ENCODE measurements around the gene HSPA14. TPM values are rescaled to one million over a fixed set of nuclear protein-coding genes. Genes with fewer than 3 reads are reported as not detected.
"Not testable (repeated sequence)": the region's sequence is repeated elsewhere in the genome, so short reads cannot be mapped to it uniquely, and the experiment has no call there.

Gene HSPA14
- total and polyA plus RNA-seq, 5 donors from 2014 or later: 16.0 to 26.7 (median 22.6) TPM

GRCh38 chr10:14810969-14811953 lies 26.8 kb upstream of the HSPA14 start:
- Mint-ChIP-seq H3K4me1 (peaks cover 0 to 9% (median 0%) of the 10 kb centered on the region in 4 donors), H3K9me3 (peaks cover 0 to 2% (median 0%) of the 10 kb centered on the region in 7 donors), H3K27ac (no peak overlapping the region), H3K36me3 (no peaks in the 10 kb centered on the region), H3K27me3 (peaks cover 15% of the 10 kb centered on the region), H3K4me3 (no peak overlapping the region)
- Histone ChIP-seq H3K4me3 (ENCODE audit: low read depth, low read length) (no peak overlapping the region), H3K4me1 (ENCODE audit: control insufficient read depth, insufficient read depth, low read length, poor library complexity, severe bottlenecking) (no peaks in the 10 kb centered on the region), H3K27ac (ENCODE audit: insufficient read depth, low read length, poor library complexity, severe bottlenecking) (no peak overlapping the region), H3K27me3 (ENCODE audit: control insufficient read depth, insufficient read depth, low read length) (peaks cover 2% of the 10 kb centered on the region), H3K9me3 (ENCODE audit: control insufficient read depth in 2 of 2, low read length in 2 of 2) (no peaks in the 10 kb centered on the region), H3K36me3 (ENCODE audit: control insufficient read depth, insufficient read depth, low read length) (no peaks in the 10 kb centered on the region)
- ATAC-seq (ENCODE audit: low read depth in 2 of 2) (no peak), DNase-seq (no peak)

DNA sequence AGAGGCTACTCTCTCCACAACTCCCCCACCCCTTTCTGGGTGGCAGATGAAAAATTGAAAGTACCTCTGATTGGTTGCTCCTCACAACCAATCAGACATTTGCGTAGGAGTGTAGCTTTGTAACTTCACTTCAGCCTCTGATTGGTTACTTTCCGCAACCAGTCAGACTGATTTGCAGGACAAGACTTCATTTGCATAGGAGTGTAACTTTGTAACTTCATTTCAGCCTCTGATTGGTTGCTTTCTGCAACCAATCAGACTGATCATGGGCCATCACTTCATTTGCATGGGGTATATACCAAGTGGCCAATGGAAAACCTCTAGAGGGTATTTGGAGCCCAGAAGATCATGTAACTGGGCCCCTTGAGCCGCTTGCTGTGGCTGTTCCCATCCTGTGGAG lies 25.8 kb upstream of the HSPA14 start:
- peak overlapping the region in 1 of 4 donors; percentile 89 for H3K4me3 Mint-ChIP-seq

DNA sequence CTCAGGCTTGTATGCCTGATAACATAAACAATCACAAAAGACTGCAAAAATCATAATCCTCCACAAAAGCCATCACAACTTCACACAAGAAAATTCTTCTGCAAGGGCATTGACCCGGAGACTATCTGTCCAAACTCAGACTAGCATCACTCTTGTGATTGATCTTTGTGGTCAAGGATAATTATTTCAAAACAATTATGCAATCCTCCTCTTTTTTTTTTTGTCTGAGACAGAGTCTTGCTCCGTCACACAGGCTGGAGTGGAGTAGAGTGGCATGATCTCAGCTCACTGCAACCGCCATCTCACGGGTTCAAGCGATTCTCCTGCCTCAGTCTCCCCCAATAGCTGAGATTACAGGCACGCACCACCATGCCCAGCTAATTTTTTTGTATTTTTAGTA lies 22.4 kb upstream of the HSPA14 start:
- Mint-ChIP-seq H3K9me3 (peaks cover 0 to 4% (median 0%) of the 10 kb centered on the region in 7 donors), H3K4me3 (no peak overlapping the region), H3K27me3 (peaks cover 4% of the 10 kb centered on the region), H3K27ac (no peak overlapping the region), H3K36me3 (no peaks in the 10 kb centered on the region), H3K4me1 (peaks cover 0 to 9% (median 0%) of the 10 kb centered on the region in 4 donors)
- ATAC-seq (ENCODE audit: low read depth in 2 of 2) (no peak), DNase-seq (no peak)
- H3K9me3 ChIP-seq (ENCODE audit: control insufficient read depth in 2 of 2, low read length in 2 of 2): no peaks in the 10 kb centered on the region
- no peak overlapping the region for H3K27ac ChIP-seq (ENCODE audit: insufficient read depth, low read length, poor library complexity, severe bottlenecking)
- no peaks in the 10 kb centered on the region for H3K27me3 ChIP-seq (ENCODE audit: control insufficient read depth, insufficient read depth, low read length)
- no peaks in the 10 kb centered on the region for H3K36me3 ChIP-seq (ENCODE audit: control insufficient read depth, insufficient read depth, low read length)
- H3K4me3 ChIP-seq (ENCODE audit: low read depth, low read length): no peak overlapping the region
- H3K4me1 ChIP-seq (ENCODE audit: control insufficient read depth, insufficient read depth, low read length, poor library complexity, severe bottlenecking): no peaks in the 10 kb centered on the region

More for the DNA sequence above, 25.8 kb upstream of the HSPA14 start:
- Mint-ChIP-seq H3K36me3 (no peaks in the 10 kb centered on the region), H3K27me3 (peaks cover 8% of the 10 kb centered on the region), H3K4me1 (peaks cover 0 to 9% (median 0%) of the 10 kb centered on the region in 4 donors), H3K9me3 (peaks cover 0 to 4% (median 0%) of the 10 kb centered on the region in 7 donors), H3K27ac (no peak overlapping the region)
- ATAC-seq (ENCODE audit: low read depth in 2 of 2): no peak
- DNase-seq: peak in 1 of 3 donors; percentile 21
- Histone ChIP-seq H3K4me1 (ENCODE audit: control insufficient read depth, insufficient read depth, low read length, poor library complexity, severe bottlenecking) (no peaks in the 10 kb centered on the region), H3K9me3 (ENCODE audit: control insufficient read depth in 2 of 2, low read length in 2 of 2) (no peaks in the 10 kb centered on the region), H3K36me3 (ENCODE audit: control insufficient read depth, insufficient read depth, low read length) (no peaks in the 10 kb centered on the region), H3K27ac (ENCODE audit: insufficient read depth, low read length, poor library complexity, severe bottlenecking) (no peak overlapping the region), H3K27me3 (ENCODE audit: control insufficient read depth, insufficient read depth, low read length) (no peaks in the 10 kb centered on the region), H3K4me3 (ENCODE audit: low read depth, low read length) (no peak overlapping the region)

DNA sequence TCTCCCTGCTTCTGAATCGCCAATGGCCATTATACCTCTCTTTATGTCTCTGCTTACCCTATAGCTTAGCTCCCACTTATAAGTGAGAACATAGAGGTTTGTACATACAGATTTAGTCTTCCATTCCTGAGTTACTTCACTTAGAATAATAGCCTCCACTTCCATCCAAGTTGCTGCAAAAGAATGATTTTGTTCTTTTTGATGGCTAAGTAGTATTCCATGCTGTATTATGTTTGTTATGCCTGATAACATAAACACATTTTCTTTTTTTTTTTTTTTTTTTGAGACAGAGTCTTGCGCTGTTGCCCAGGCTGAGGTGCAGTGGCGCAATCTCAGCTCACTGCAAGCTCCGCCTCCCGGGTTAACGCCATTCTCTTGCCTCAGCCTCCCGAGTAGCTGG lies 21.4 kb upstream of the HSPA14 start:
- not testable (repeated sequence) for H3K36me3 ChIP-seq (ENCODE audit: control insufficient read depth, insufficient read depth, low read length); H3K9me3 Mint-ChIP-seq; H3K4me3 ChIP-seq (ENCODE audit: low read depth, low read length); H3K9me3 ChIP-seq (ENCODE audit: control insufficient read depth in 2 of 2, low read length in 2 of 2); H3K4me1 ChIP-seq (ENCODE audit: control insufficient read depth, insufficient read depth, low read length, poor library complexity, severe bottlenecking); H3K27ac Mint-ChIP-seq; ATAC-seq (ENCODE audit: low read depth in 2 of 2); H3K27ac ChIP-seq (ENCODE audit: insufficient read depth, low read length, poor library complexity, severe bottlenecking); H3K27me3 ChIP-seq (ENCODE audit: control insufficient read depth, insufficient read depth, low read length); H3K4me1 Mint-ChIP-seq; H3K4me3 Mint-ChIP-seq; DNase-seq; H3K27me3 Mint-ChIP-seq; H3K36me3 Mint-ChIP-seq

- ATAC-seq (ENCODE audit: low read depth in 2 of 2): no peak
- no peaks in the 10 kb centered on the region for H3K4me1 ChIP-seq (ENCODE audit: control insufficient read depth, insufficient read depth, low read length, poor library complexity, severe bottlenecking)
- H3K4me3 ChIP-seq (ENCODE audit: low read depth, low read length): no peak overlapping the region
- H3K36me3 ChIP-seq (ENCODE audit: control insufficient read depth, insufficient read depth, low read length): no peaks in the 10 kb centered on the region
- no peak overlapping the region for H3K27ac ChIP-seq (ENCODE audit: insufficient read depth, low read length, poor library complexity, severe bottlenecking)
- Mint-ChIP-seq H3K4me1 (peaks cover 0 to 6% (median 4%) of the 10 kb centered on the region in 4 donors), H3K27ac (peak overlapping the region in 1 of 3 donors; percentile 50), H3K4me3 (no peak overlapping the region), H3K9me3 (peaks cover 0 to 1% (median 0%) of the 10 kb centered on the region in 7 donors), H3K27me3 (no peaks in the 10 kb centered on the region), H3K36me3 (no peaks in the 10 kb centered on the region)
- H3K9me3 ChIP-seq (ENCODE audit: control insufficient read depth in 2 of 2, low read length in 2 of 2): no peaks in the 10 kb centered on the region
- H3K27me3 ChIP-seq (ENCODE audit: control insufficient read depth, insufficient read depth, low read length): no peaks in the 10 kb centered on the region
- no peak for DNase-seq
Observed at GRCh38 chr10:14820010-14820774, 17.9 kb upstream of the HSPA14 start.

DNA sequence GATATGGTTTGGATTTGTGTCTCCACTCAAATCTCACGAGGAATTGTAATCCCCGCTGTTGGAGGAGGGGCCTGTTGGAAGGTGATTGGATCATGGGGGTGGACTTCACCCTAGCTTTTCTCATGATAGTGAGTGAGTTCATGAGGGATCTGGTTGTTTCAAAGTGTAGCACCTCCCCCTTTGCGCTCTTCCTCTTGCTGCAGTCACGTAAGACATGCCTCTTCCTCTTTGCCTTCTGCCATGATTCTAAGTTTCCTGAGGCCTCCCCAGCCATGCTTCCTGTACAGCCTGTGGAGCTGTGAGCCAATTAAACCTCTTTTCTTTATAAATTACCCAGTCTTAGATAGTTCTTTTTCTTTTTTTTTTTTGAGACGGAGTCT lies 17.3 kb upstream of the HSPA14 start:
- Histone ChIP-seq H3K27me3 (ENCODE audit: control insufficient read depth, insufficient read depth, low read length) (no peaks in the 10 kb centered on the region), H3K27ac (ENCODE audit: insufficient read depth, low read length, poor library complexity, severe bottlenecking) (no peak overlapping the region), H3K9me3 (ENCODE audit: control insufficient read depth in 2 of 2, low read length in 2 of 2) (no peaks in the 10 kb centered on the region), H3K4me1 (ENCODE audit: control insufficient read depth, insufficient read depth, low read length, poor library complexity, severe bottlenecking) (no peaks in the 10 kb centered on the region), H3K4me3 (ENCODE audit: low read depth, low read length) (no peak overlapping the region), H3K36me3 (ENCODE audit: control insufficient read depth, insufficient read depth, low read length) (no peaks in the 10 kb centered on the region)
- H3K4me1 Mint-ChIP-seq: peaks cover 0 to 6% (median 4%) of the 10 kb centered on the region in 4 donors
- H3K4me3 Mint-ChIP-seq: no peak overlapping the region
- H3K27me3 Mint-ChIP-seq: no peaks in the 10 kb centered on the region
- H3K9me3 Mint-ChIP-seq: peaks cover 0 to 1% (median 0%) of the 10 kb centered on the region in 7 donors
- ATAC-seq (ENCODE audit: low read depth in 2 of 2) (no peak), DNase-seq (no peak)
- no peaks in the 10 kb centered on the region for H3K36me3 Mint-ChIP-seq
- H3K27ac Mint-ChIP-seq: no peak overlapping the region

GRCh38 chr10:14821635-14822375 lies 16.3 kb upstream of the HSPA14 start:
- DNase-seq (no peak), ATAC-seq (ENCODE audit: low read depth in 2 of 2) (no peak)
- peaks cover 0 to 1% (median 0%) of the 10 kb centered on the region in 7 donors for H3K9me3 Mint-ChIP-seq
- Histone ChIP-seq H3K27me3 (ENCODE audit: control insufficient read depth, insufficient read depth, low read length) (no peaks in the 10 kb centered on the region), H3K36me3 (ENCODE audit: control insufficient read depth, insufficient read depth, low read length) (no peaks in the 10 kb centered on the region), H3K4me1 (ENCODE audit: control insufficient read depth, insufficient read depth, low read length, poor library complexity, severe bottlenecking) (no peaks in the 10 kb centered on the region), H3K27ac (ENCODE audit: insufficient read depth, low read length, poor library complexity, severe bottlenecking) (no peak overlapping the region), H3K9me3 (ENCODE audit: control insufficient read depth in 2 of 2, low read length in 2 of 2) (no peaks in the 10 kb centered on the region), H3K4me3 (ENCODE audit: low read depth, low read length) (no peak overlapping the region)
- peaks cover 0 to 6% (median 4%) of the 10 kb centered on the region in 4 donors for H3K4me1 Mint-ChIP-seq
- no peaks in the 10 kb centered on the region for H3K27me3 Mint-ChIP-seq
- H3K4me3 Mint-ChIP-seq: no peak overlapping the region
- H3K27ac Mint-ChIP-seq: no peak overlapping the region
- no peaks in the 10 kb centered on the region for H3K36me3 Mint-ChIP-seq

Data from CD4-positive, CD25-positive, alpha-beta regulatory T cell (primary cell).